GM23338 (cell line): ENCODE results near the gene VARS2. TPM values are rescaled to one million over a fixed set of nuclear protein-coding genes. Genes with fewer than 3 reads are reported as not detected.

Experiments
- ATAC-seq: fragments of 200-7000 bp; cut with Tn5 transposase; 3 replicates; pipeline ENCODE4 v1.9.1; 2020
- DNase-seq: peaks from one replicate; pipeline ENCODE4 v3.0.0-alpha.2; 2015; ENCODE audit warnings: low spot score
- H2AFZ ChIP-seq: fragments of 200-600 bp; sonication (generic); 2 replicates; pipeline ENCODE4 v1.8.0; 2016; ENCODE audit warnings: antibody characterized with exemption, mild to moderate bottlenecking, moderate library complexity
- H3F3A ChIP-seq: fragments of 200-600 bp; sonication (generic); replicated peaks from 2 replicates; pipeline ENCODE4 v1.8.0; 2017; ENCODE audit warnings: antibody characterized with exemption, mixed run types, low read depth
- H3K27ac ChIP-seq: fragments of 200-600 bp; sonication (generic); 2 replicates; pipeline ENCODE4 v1.6.1; 2016; ENCODE audit warnings: low read depth
- H3K27me3 ChIP-seq: fragments of 200-600 bp; sonication (generic); 2 replicates; pipeline ENCODE4 v1.8.0; 2016; ENCODE audit warnings: mild to moderate bottlenecking, mixed run types, moderate library complexity; ENCODE audit not compliant: insufficient read depth
- H3K36me3 ChIP-seq: fragments of 200-600 bp; sonication (generic); 2 replicates; pipeline ENCODE4 v1.8.0; 2016; ENCODE audit warnings: mild to moderate bottlenecking; ENCODE audit not compliant: insufficient read depth
- H3K4me1 ChIP-seq: fragments of 200-600 bp; sonication (generic); 2 replicates; pipeline ENCODE4 v1.8.0; 2016; ENCODE audit warnings: mild to moderate bottlenecking, moderate library complexity; ENCODE audit not compliant: insufficient read depth
- H3K4me2 ChIP-seq: fragments of 200-600 bp; sonication (generic); 2 replicates; pipeline ENCODE4 v1.7.1; 2017; ENCODE audit warnings: mixed run types
- H3K4me3 ChIP-seq: fragments of 200-600 bp; sonication (generic); 2 replicates; pipeline ENCODE4 v1.6.1; 2016; ENCODE audit warnings: mixed run types
- H3K79me2 ChIP-seq: fragments of 200-600 bp; sonication (generic); replicated peaks from 2 replicates; pipeline ENCODE4 v1.8.0; 2017; ENCODE audit warnings: mild to moderate bottlenecking; ENCODE audit not compliant: insufficient read depth
- H3K9me2 ChIP-seq: fragments of 200-600 bp; sonication (generic); 2 replicates; pipeline ENCODE4 v1.8.0; 2017; ENCODE audit not compliant: insufficient read depth
- H4K20me1 ChIP-seq: fragments of 200-600 bp; sonication (generic); replicated peaks from 2 replicates; pipeline ENCODE4 v1.8.0; 2017; ENCODE audit warnings: mild to moderate bottlenecking; ENCODE audit not compliant: insufficient read depth
- H3K27ac Mint-ChIP-seq: 2 replicates; pipeline ENCODE4 v1.8.0; 2020; ENCODE audit warnings: inconsistent platforms, mild to moderate bottlenecking, moderate library complexity, mixed read lengths
- H3K27me3 Mint-ChIP-seq: 3 replicates; pipeline ENCODE4 v1.8.0; 2022; ENCODE audit warnings: low read depth, mild to moderate bottlenecking, moderate library complexity, mixed read lengths, inconsistent platforms; ENCODE audit not compliant: insufficient read depth, poor library complexity
- H3K36me3 Mint-ChIP-seq: 3 replicates; pipeline ENCODE4 v1.8.0; 2021; ENCODE audit warnings: low read depth, mild to moderate bottlenecking, inconsistent platforms, moderate library complexity, mixed read lengths
- H3K4me1 Mint-ChIP-seq: 3 replicates; pipeline ENCODE4 v1.8.0; 2020; ENCODE audit warnings: mild to moderate bottlenecking, inconsistent platforms, mixed read lengths
- H3K4me3 Mint-ChIP-seq: 3 replicates; pipeline ENCODE4 v1.8.0; 2021; ENCODE audit warnings: moderate library complexity, mild to moderate bottlenecking, inconsistent platforms, mixed read lengths
- H3K9me3 Mint-ChIP-seq: 3 replicates; pipeline ENCODE4 v1.8.0; 2020; ENCODE audit warnings: moderate library complexity, mild to moderate bottlenecking, inconsistent platforms, mixed read lengths
- CREB1 ChIP-seq: fragments of 250-450 bp; sonication (Bioruptor Pico); IDR thresholded peaks from 2 replicates; pipeline ENCODE4 v1.5.0; 2020; ENCODE audit warnings: low read depth, mild to moderate bottlenecking, moderate library complexity
- EZH2 ChIP-seq: fragments of 200-600 bp; sonication (generic); IDR thresholded peaks from one replicate; pipeline ENCODE4 v1.8.0; 2017; ENCODE audit warnings: antibody characterized with exemption, mild to moderate bottlenecking, low read depth; ENCODE audit not compliant: unreplicated experiment
- EZH2phosphoT487 ChIP-seq: fragments of 200-600 bp; sonication (generic); IDR thresholded peaks from one replicate; pipeline ENCODE4 v1.8.1; 2018; ENCODE audit warnings: antibody characterized with exemption; ENCODE audit not compliant: unreplicated experiment
- JUNB ChIP-seq: IDR thresholded peaks from one replicate; pipeline ENCODE4 v1.6.1; 2016; ENCODE audit warnings: antibody characterized with exemption; ENCODE audit not compliant: unreplicated experiment
- NANOG ChIP-seq: IDR thresholded peaks from 2 replicates; pipeline ENCODE4 v1.6.1; 2016; ENCODE audit warnings: antibody characterized with exemption, borderline replicate concordance
- POLR2AphosphoS5 ChIP-seq: IDR thresholded peaks from 2 replicates; pipeline ENCODE4 v1.6.1; 2016; ENCODE audit warnings: antibody characterized with exemption, low read depth
- STAT1 ChIP-seq: IDR thresholded peaks from one replicate; pipeline ENCODE4 v1.6.1; 2016; ENCODE audit warnings: antibody characterized with exemption; ENCODE audit not compliant: unreplicated experiment
- ZNF114 ChIP-seq: fragments of 250-450 bp; sonication (Bioruptor Pico); IDR thresholded peaks from 2 replicates; pipeline ENCODE4 v1.5.0; 2020; ENCODE audit warnings: mild to moderate bottlenecking, moderate library complexity
- ZNF331 ChIP-seq: fragments of 250-450 bp; sonication (Bioruptor Pico); IDR thresholded peaks from 2 replicates; pipeline ENCODE4 v1.5.0; 2020; ENCODE audit warnings: low read depth, mild to moderate bottlenecking, moderate library complexity
- polyA plus RNA-seq: library from polyadenylated mRNA; unstranded; fragments of >200 nt; fragmentation: Nextera tagmentation; extraction: Ambion mirVana; gene quantifications from 2 replicates; pipeline ENCODE4 v1.2.1, GENCODE V29; 2016
- total RNA-seq: library from RNA; depleted of rRNA; stranded (reverse); fragments of >200 nt; shearing (Covaris generic); gene quantifications from 2 replicates; pipeline ENCODE4 v1.2.3, GENCODE V29; 2014
- TF ChIP-seq, protein P1 (sequence below): IDR thresholded peaks from 2 replicates; pipeline ENCODE4 v1.6.1; 2016; ENCODE audit warnings: antibody characterized with exemption
- TF ChIP-seq, protein P2 (sequence below), 2 experiments: fragments of 200-600 bp in 1 of 2; sonication (generic) in 1 of 2; conservative IDR thresholded peaks; 2 replicates each; pipeline versions ENCODE4 v1.5.1 to v1.6.1; 2016 to 2017; ENCODE audit warnings: antibody characterized with exemption in 2 of 2, low read depth in 2 of 2, mild to moderate bottlenecking in 2 of 2, moderate library complexity in 1 of 2
- TF ChIP-seq, protein P3 (sequence below): fragments of 250-450 bp; sonication (Bioruptor Pico); IDR thresholded peaks from 2 replicates; pipeline ENCODE4 v1.5.0; 2020; ENCODE audit warnings: mild to moderate bottlenecking, moderate library complexity
- TF ChIP-seq, protein P4 (sequence below): IDR thresholded peaks from one replicate; pipeline ENCODE4 v1.6.1; 2018; ENCODE audit warnings: antibody characterized with exemption; ENCODE audit not compliant: unreplicated experiment

Gene VARS2
- total and polyA plus RNA-seq, 2 experiments from 2014 or later: 13.7 to 36.4 TPM

DNA sequence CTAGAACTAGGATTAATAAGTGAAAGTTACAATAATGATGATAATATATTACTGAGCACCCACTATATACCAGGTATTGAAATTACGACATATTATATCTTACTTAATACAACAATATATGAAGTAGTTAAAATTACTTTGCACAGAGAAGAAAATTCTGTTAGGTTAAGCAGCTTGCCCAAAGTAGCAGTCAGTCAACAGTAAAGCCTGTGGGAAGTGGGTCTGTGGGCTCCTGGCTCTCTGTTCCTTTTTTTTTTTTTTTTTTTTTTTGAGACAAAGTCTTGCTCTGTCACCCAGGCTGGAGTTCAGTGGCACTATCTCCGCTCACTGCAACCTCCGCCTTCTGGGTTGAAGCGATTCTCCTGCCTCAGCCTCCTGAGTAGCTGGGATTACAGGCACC lies 10.8 kb upstream of the VARS2 start:
- TF ChIP-seq, protein P1, sequence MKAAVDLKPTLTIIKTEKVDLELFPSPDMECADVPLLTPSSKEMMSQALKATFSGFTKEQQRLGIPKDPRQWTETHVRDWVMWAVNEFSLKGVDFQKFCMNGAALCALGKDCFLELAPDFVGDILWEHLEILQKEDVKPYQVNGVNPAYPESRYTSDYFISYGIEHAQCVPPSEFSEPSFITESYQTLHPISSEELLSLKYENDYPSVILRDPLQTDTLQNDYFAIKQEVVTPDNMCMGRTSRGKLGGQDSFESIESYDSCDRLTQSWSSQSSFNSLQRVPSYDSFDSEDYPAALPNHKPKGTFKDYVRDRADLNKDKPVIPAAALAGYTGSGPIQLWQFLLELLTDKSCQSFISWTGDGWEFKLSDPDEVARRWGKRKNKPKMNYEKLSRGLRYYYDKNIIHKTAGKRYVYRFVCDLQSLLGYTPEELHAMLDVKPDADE: no peak
- TF ChIP-seq EZH2phosphoT487 (no peak), CREB1 (CRISPR knock-in tag) (no peak), ZNF114 (CRISPR knock-in tag) (no peak), ZNF331 (CRISPR knock-in tag) (no peak), NANOG (no peak), POLR2AphosphoS5 (no peak), STAT1 (no peak), EZH2 (no peak), JUNB (no peak)
- TF ChIP-seq, protein P2, sequence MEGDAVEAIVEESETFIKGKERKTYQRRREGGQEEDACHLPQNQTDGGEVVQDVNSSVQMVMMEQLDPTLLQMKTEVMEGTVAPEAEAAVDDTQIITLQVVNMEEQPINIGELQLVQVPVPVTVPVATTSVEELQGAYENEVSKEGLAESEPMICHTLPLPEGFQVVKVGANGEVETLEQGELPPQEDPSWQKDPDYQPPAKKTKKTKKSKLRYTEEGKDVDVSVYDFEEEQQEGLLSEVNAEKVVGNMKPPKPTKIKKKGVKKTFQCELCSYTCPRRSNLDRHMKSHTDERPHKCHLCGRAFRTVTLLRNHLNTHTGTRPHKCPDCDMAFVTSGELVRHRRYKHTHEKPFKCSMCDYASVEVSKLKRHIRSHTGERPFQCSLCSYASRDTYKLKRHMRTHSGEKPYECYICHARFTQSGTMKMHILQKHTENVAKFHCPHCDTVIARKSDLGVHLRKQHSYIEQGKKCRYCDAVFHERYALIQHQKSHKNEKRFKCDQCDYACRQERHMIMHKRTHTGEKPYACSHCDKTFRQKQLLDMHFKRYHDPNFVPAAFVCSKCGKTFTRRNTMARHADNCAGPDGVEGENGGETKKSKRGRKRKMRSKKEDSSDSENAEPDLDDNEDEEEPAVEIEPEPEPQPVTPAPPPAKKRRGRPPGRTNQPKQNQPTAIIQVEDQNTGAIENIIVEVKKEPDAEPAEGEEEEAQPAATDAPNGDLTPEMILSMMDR (conservative IDR thresholded peaks at IDR 0.05; ENCODE audit: low read depth in 2 of 2): no peak
- TF ChIP-seq, protein P3, sequence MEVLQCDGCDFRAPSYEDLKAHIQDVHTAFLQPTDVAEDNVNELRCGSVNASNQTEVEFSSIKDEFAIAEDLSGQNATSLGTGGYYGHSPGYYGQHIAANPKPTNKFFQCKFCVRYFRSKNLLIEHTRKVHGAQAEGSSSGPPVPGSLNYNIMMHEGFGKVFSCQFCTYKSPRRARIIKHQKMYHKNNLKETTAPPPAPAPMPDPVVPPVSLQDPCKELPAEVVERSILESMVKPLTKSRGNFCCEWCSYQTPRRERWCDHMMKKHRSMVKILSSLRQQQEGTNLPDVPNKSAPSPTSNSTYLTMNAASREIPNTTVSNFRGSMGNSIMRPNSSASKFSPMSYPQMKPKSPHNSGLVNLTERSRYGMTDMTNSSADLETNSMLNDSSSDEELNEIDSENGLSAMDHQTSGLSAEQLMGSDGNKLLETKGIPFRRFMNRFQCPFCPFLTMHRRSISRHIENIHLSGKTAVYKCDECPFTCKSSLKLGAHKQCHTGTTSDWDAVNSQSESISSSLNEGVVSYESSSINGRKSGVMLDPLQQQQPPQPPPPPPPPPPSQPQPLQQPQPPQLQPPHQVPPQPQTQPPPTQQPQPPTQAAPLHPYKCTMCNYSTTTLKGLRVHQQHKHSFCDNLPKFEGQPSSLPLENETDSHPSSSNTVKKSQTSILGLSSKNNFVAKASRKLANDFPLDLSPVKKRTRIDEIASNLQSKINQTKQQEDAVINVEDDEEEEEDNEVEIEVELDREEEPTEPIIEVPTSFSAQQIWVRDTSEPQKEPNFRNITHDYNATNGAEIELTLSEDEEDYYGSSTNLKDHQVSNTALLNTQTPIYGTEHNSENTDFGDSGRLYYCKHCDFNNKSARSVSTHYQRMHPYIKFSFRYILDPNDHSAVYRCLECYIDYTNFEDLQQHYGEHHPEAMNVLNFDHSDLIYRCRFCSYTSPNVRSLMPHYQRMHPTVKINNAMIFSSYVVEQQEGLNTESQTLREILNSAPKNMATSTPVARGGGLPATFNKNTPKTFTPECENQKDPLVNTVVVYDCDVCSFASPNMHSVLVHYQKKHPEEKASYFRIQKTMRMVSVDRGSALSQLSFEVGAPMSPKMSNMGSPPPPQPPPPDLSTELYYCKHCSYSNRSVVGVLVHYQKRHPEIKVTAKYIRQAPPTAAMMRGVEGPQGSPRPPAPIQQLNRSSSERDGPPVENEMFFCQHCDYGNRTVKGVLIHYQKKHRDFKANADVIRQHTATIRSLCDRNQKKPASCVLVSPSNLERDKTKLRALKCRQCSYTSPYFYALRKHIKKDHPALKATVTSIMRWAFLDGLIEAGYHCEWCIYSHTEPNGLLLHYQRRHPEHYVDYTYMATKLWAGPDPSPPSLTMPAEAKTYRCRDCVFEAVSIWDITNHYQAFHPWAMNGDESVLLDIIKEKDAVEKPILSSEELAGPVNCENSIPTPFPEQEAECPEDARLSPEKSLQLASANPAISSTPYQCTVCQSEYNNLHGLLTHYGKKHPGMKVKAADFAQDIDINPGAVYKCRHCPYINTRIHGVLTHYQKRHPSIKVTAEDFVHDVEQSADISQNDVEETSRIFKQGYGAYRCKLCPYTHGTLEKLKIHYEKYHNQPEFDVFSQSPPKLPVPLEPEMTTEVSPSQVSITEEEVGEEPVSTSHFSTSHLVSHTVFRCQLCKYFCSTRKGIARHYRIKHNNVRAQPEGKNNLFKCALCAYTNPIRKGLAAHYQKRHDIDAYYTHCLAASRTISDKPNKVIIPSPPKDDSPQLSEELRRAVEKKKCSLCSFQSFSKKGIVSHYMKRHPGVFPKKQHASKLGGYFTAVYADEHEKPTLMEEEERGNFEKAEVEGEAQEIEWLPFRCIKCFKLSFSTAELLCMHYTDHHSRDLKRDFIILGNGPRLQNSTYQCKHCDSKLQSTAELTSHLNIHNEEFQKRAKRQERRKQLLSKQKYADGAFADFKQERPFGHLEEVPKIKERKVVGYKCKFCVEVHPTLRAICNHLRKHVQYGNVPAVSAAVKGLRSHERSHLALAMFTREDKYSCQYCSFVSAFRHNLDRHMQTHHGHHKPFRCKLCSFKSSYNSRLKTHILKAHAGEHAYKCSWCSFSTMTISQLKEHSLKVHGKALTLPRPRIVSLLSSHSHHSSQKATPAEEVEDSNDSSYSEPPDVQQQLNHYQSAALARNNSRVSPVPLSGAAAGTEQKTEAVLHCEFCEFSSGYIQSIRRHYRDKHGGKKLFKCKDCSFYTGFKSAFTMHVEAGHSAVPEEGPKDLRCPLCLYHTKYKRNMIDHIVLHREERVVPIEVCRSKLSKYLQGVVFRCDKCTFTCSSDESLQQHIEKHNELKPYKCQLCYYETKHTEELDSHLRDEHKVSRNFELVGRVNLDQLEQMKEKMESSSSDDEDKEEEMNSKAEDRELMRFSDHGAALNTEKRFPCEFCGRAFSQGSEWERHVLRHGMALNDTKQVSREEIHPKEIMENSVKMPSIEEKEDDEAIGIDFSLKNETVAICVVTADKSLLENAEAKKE (CRISPR knock-in tag): no peak
- TF ChIP-seq, protein P4, sequence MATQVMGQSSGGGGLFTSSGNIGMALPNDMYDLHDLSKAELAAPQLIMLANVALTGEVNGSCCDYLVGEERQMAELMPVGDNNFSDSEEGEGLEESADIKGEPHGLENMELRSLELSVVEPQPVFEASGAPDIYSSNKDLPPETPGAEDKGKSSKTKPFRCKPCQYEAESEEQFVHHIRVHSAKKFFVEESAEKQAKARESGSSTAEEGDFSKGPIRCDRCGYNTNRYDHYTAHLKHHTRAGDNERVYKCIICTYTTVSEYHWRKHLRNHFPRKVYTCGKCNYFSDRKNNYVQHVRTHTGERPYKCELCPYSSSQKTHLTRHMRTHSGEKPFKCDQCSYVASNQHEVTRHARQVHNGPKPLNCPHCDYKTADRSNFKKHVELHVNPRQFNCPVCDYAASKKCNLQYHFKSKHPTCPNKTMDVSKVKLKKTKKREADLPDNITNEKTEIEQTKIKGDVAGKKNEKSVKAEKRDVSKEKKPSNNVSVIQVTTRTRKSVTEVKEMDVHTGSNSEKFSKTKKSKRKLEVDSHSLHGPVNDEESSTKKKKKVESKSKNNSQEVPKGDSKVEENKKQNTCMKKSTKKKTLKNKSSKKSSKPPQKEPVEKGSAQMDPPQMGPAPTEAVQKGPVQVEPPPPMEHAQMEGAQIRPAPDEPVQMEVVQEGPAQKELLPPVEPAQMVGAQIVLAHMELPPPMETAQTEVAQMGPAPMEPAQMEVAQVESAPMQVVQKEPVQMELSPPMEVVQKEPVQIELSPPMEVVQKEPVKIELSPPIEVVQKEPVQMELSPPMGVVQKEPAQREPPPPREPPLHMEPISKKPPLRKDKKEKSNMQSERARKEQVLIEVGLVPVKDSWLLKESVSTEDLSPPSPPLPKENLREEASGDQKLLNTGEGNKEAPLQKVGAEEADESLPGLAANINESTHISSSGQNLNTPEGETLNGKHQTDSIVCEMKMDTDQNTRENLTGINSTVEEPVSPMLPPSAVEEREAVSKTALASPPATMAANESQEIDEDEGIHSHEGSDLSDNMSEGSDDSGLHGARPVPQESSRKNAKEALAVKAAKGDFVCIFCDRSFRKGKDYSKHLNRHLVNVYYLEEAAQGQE: no peak
- ATAC-seq: no peak
- no peaks in the 10 kb centered on the region for H3K9me2 ChIP-seq
- H3K79me2 ChIP-seq: peaks cover 2% of the 10 kb centered on the region; the same call in 1 of the 2 replicates
- peaks cover 3% of the 10 kb centered on the region; the same call in 1 of the 2 replicates for H3K36me3 ChIP-seq
- H3K27ac Mint-ChIP-seq: no peak overlapping the region
- H3K36me3 Mint-ChIP-seq: peaks cover 20% of the 10 kb centered on the region
- H3F3A ChIP-seq: 0 out of 2 replicates have a peak, but pooled peaks cover 4% of the 10 kb centered on the region
- H3K4me1 ChIP-seq: no peaks in the 10 kb centered on the region
- no peak overlapping the region for H3K4me3 ChIP-seq
- no peaks in the 10 kb centered on the region for H3K9me3 Mint-ChIP-seq
- H3K4me1 Mint-ChIP-seq: peaks cover 6% of the 10 kb centered on the region; the same call in 2 of the 3 replicates
- peaks cover 8% of the 10 kb centered on the region for H3K27me3 Mint-ChIP-seq
- 0 out of 2 replicates have a peak, but pooled peaks cover 4% of the 10 kb centered on the region for H4K20me1 ChIP-seq
- H3K27ac ChIP-seq: no peak overlapping the region
- no peak overlapping the region for H3K4me3 Mint-ChIP-seq
- no peak overlapping the region for H3K4me2 ChIP-seq
- H2AFZ ChIP-seq: no peak overlapping the region
- no peaks in the 10 kb centered on the region for H3K27me3 ChIP-seq
- DNase-seq: no peak
